ENCODE measurements around the gene SMARCB1.

The SMARCB1 gene

DNA sequence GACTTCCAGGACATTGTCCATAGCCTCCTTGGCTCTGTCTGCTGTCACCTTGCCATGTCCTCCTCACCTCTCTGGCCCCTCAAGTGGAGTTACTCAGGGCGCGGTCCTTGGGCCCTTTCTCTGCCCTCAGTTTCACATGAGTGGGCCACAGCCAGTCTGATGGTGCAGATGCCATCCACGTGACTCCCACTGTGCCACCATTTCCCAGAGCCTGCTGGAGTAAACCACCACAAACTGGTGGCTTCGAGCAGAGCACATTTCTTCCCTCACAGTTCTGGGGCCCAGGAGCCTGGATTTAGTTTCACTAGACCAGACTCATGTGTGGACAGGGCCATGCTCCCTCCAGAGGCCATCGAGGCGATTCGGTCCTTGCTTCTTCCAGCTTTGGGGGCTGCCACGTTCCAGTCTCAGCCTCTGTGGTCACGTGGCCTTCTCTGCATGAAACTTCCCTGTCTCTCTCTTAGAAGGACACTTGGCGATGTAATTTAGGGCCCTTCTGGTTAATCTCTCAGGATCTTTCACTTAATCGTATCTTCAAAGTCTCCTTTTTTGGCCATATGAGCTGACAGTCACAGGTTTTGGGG is 14.6 kb downstream of the SMARCB1 start:
- in situ Hi-C loops (cut with MboI; ENCODE audit: low sequenced_read_pairs), result no loop called here

GRCh38 chr22:23801886-23802377 is 15.2 kb downstream of the SMARCB1 start:
- in situ Hi-C loops (cut with MboI; ENCODE audit: low sequenced_read_pairs), result no loop called here

- in situ Hi-C loops (cut with MboI; ENCODE audit: low sequenced_read_pairs), result no loop called here
Measured at GRCh38 chr22:23803001-23803819, 16.4 kb downstream of the SMARCB1 start.

DNA sequence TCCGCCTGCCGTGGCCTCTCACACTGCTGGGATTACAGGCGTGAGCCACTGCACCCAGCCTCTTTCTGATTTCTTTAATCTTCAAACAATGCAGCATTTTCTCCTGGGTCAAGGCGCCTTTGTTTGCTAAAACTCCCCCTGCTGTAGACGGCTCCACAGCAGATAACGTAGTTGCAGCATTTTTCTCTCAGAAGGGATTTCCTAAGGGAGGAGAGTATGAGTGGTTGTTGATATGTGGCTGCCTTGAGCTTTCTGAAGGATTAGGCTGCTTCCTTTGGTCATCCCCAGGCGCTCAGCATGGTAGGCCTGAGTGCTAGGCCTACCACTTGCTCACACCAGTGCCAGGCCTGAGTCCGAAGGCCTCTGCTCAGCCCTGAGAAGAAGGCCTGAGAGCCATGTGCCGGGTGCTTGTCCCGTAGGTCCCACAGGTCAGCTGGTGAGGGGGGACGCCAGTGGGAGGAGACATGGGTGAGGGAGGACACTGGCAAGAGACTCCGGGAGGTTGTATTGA is 18.1 kb downstream of the SMARCB1 start:
- in situ Hi-C loops (cut with MboI; ENCODE audit: low sequenced_read_pairs), result no loop called here

GRCh38 chr22:23806837-23807236 is 20.1 kb downstream of the SMARCB1 start:
- in situ Hi-C loops (cut with MboI; ENCODE audit: low sequenced_read_pairs), result no loop called here

GRCh38 chr22:23812378-23812777 is 25.6 kb downstream of the SMARCB1 start:
- in situ Hi-C loops (cut with MboI; ENCODE audit: low sequenced_read_pairs), result no loop called here

- in situ Hi-C loops (cut with MboI; ENCODE audit: low sequenced_read_pairs), result no loop called here
Measured at GRCh38 chr22:23815541-23816155, 28.9 kb downstream of the SMARCB1 start.

DNA sequence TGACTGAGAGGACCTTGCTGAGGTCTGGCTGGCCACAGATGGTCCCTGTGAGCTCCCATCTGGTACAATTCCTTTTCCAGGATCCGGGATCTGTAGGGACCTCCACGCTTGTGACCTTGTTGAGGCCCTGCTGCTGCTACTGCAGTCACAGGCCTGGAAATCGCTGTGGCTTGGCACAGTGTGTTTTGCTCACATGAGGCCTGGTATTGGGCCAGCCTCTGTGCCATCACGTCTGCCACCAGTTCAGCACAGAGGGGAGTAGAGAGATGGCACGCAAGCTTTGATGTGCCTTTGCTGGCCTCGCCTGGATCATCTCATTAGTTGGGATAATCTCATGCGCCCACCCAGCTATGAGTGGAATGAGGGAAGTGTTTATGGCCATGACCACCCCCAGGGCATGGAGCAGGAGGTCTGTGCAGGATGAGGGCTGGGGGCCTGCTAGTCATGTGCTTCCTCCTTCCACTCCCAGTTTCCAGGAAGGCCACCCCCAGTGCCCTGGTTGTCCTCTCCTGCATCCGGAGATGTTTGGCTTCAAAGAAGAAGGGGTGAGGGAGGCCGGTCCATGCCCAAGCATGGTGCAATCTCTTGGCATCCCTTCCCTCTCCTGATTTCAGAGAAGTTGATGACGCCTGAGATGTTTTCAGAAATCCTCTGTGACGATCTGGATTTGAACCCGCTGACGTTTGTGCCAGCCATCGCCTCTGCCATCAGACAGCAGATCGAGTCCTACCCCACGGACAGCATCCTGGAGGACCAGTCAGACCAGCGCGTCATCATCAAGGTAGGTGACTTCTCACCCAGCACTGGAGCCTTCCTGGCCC is 29.6 kb downstream of the SMARCB1 start:
- in situ Hi-C loops (cut with MboI; ENCODE audit: low sequenced_read_pairs), result no loop called here

GRCh38 chr22:23817146-23817545 is 30.4 kb downstream of the SMARCB1 start:
- in situ Hi-C loops (cut with MboI; ENCODE audit: low sequenced_read_pairs), result no loop called here

GRCh38 chr22:23818541-23818940 is 31.8 kb downstream of the SMARCB1 start:
- in situ Hi-C loops (cut with MboI; ENCODE audit: low sequenced_read_pairs), result no loop called here

GRCh38 chr22:23820748-23821211 is 34.0 kb downstream of the SMARCB1 start:
- in situ Hi-C loops (cut with MboI; ENCODE audit: low sequenced_read_pairs), result no loop called here

- in situ Hi-C loops (cut with MboI; ENCODE audit: low sequenced_read_pairs), result no loop called here
Measured at GRCh38 chr22:23822101-23822671, 35.4 kb downstream of the SMARCB1 start.

- in situ Hi-C loops (cut with MboI; ENCODE audit: low sequenced_read_pairs), result no loop called here
Measured at GRCh38 chr22:23823331-23823791, 36.6 kb downstream of the SMARCB1 start.

DNA sequence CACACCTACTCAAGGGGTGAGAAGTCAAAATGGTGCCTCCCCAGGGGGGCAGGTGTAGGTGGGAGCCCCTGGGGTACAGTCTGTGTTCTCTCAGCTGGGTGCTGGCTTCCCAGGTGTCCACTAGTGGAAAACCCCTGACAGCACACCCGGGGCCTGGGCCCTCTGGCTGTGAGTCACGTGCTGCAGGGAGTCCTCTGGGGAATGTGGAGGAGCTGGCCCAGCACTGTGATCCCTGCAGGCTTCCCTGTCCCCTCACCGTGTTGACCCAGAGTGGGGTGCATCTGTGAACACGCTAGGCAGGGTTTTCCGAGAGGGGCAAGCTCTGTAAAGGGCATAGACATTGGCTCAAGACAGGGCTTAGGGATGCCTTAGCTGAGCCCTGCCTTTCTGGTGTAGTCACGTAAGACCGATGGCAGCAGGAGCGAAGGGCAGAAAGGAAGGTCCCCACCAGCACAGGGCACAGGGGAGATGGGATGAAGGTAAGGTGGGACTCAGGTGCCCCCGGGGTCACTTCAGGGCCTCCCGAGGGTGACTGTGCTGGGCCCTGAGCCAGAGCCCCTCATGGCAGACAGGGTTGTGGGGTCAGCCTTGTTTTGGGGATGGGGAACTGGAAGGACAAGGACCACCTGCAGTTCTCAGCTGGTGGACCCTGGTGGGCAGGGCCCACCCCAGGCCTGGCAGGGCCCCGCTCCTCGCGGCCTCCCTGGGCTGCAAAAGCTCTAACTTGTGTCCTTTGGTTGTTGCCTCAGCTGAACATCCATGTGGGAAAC is 37.9 kb downstream of the SMARCB1 start:
- in situ Hi-C loops (cut with MboI; ENCODE audit: low sequenced_read_pairs), result no loop called here

DNA sequence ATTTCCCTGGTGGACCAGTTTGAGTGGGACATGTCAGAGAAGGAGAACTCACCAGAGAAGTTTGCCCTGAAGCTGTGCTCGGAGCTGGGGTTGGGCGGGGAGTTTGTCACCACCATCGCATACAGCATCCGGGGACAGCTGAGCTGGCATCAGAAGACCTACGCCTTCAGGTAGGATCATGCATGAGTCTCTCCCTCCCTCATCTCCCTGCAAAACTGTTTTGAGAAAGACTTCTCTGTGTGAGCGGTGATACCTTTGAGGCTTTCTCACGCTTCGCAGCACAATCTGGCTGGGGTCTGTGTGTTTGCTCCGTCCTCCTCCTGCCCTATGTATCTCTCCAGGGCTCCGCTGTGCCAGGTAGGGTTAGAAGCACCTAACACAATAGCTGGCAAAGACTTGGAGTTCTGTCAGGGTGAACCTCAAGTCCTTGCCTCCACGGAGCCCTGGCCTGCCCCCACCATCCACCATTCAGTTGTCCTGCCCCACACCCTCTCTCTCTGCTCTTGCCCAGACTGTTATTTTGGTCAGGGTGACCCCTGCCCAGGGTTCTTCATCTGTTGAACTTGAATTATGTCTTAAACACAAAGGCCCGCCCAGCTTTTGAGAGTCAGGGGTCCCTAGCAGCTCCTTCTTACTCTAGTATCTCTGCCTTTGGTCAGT is 38.6 kb downstream of the SMARCB1 start:
- in situ Hi-C loops (cut with MboI; ENCODE audit: low sequenced_read_pairs), result no loop called here

- in situ Hi-C loops (cut with MboI; ENCODE audit: low sequenced_read_pairs), result no loop called here
Measured at GRCh38 chr22:23826510-23827350, 40.0 kb downstream of the SMARCB1 start.

- in situ Hi-C loops (cut with MboI; ENCODE audit: low sequenced_read_pairs), result no loop called here
Measured at GRCh38 chr22:23827351-23827995, 40.7 kb downstream of the SMARCB1 start.

All from HL-60/S4 (cell line).